Measurements from ENCODE around the gene PUM1.

DNA sequence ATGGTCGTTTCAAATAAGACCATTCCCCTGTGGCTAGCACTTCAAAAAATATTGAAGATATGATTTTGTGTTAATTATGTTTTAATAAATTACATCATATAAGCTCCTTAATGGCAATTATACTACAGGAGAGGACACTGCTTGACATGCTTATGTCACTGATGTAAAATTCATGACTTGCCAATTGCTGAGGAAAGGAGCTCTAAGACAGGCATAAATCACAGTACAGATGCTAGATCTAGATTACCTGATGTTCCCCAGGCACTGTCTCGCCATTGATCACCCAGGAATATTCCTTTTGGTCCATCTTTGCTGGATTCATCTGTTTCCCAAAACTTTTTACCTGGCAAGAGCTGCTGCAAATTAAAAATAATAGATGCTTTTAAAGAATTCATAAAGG is 58.8 kb downstream of the PUM1 start:
- TF ChIP-seq CTCF (IDR thresholded peaks at IDR 0.05; ENCODE audit: insufficient read depth, low read depth, low read length) (no peak), EZH2 (IDR thresholded peaks at IDR 0.05; ENCODE audit: insufficient read depth, low read length) (no peak)

All from astrocyte (in vitro differentiated cells and primary cell).